Trophoblast cell (in vitro differentiated cells and primary cell): ENCODE data around the gene EYS.

Experiments
- DNase-seq, 2 donors: peaks; one replicate each; pipeline ENCODE4 v3.0.0-alpha.2; 2016
- H2AFZ ChIP-seq: 2 replicates; pipeline ENCODE4 v1.6.1; 2013; ENCODE audit warnings: low read length, moderate library complexity, mild to moderate bottlenecking; ENCODE audit not compliant: insufficient read depth, poor library complexity
- H2AK5ac ChIP-seq: 2 replicates; pipeline ENCODE4 v1.6.1; 2013; ENCODE audit warnings: mild to moderate bottlenecking, low read length
- H2BK120ac ChIP-seq: 2 replicates; pipeline ENCODE4 v1.6.1; 2013; ENCODE audit warnings: low read length, mild to moderate bottlenecking, moderate library complexity; ENCODE audit not compliant: insufficient read depth, poor library complexity
- H2BK12ac ChIP-seq: 2 replicates; pipeline ENCODE4 v1.6.1; 2013; ENCODE audit warnings: mild to moderate bottlenecking, low read length, moderate library complexity
- H2BK5ac ChIP-seq: 2 replicates; pipeline ENCODE4 v1.6.1; 2013; ENCODE audit warnings: low read length, low read depth, moderate library complexity, mild to moderate bottlenecking; ENCODE audit not compliant: poor library complexity
- H3K14ac ChIP-seq: 2 replicates; pipeline ENCODE4 v1.6.1; 2013; ENCODE audit warnings: mild to moderate bottlenecking, low read length
- H3K18ac ChIP-seq: 2 replicates; pipeline ENCODE4 v1.6.1; 2013; ENCODE audit warnings: mild to moderate bottlenecking, low read length
- H3K23ac ChIP-seq: 2 replicates; pipeline ENCODE4 v1.6.1; 2013; ENCODE audit warnings: low read length
- H3K27ac ChIP-seq: 2 replicates; pipeline ENCODE4 v1.5.1; 2013; ENCODE audit warnings: low read depth, mild to moderate bottlenecking, inconsistent platforms, low read length, moderate library complexity
- H3K27me3 ChIP-seq: 2 replicates; pipeline ENCODE4 v1.6.1; 2013; ENCODE audit warnings: inconsistent platforms, mild to moderate bottlenecking, low read length, moderate library complexity; ENCODE audit not compliant: insufficient read depth
- H3K36me3 ChIP-seq, 2 experiments: 1 replicate in 1 of 2; 2 replicates in 1 of 2; pipeline ENCODE4 v1.6.1; 2013; ENCODE audit warnings: low read length in 2 of 2, mild to moderate bottlenecking in 2 of 2, moderate library complexity in 1 of 2; ENCODE audit not compliant: insufficient read depth in 2 of 2, control insufficient read depth in 1 of 2
- H3K4ac ChIP-seq: 2 replicates; pipeline ENCODE4 v1.6.1; 2013; ENCODE audit warnings: low read depth, mild to moderate bottlenecking, low read length, moderate library complexity
- H3K4me1 ChIP-seq, 2 experiments: 1 replicate in 1 of 2; 2 replicates in 1 of 2; pipeline ENCODE4 v1.6.1; 2013; ENCODE audit warnings: low read length in 2 of 2, mild to moderate bottlenecking in 2 of 2, moderate library complexity in 1 of 2; ENCODE audit not compliant: insufficient read depth in 2 of 2, control insufficient read depth in 1 of 2
- H3K4me2 ChIP-seq: 2 replicates; pipeline ENCODE4 v1.6.1; 2013; ENCODE audit warnings: inconsistent platforms, mild to moderate bottlenecking, low read length, moderate library complexity
- H3K4me3 ChIP-seq: 2 replicates; pipeline ENCODE4 v1.5.1; 2013; ENCODE audit warnings: mild to moderate bottlenecking, low read depth, low read length, inconsistent platforms
- H3K79me1 ChIP-seq: one replicate; pipeline ENCODE4 v1.6.1; 2013; ENCODE audit warnings: low read length
- H3K79me2 ChIP-seq: 2 replicates; pipeline ENCODE4 v1.6.1; 2013; ENCODE audit warnings: low read length, mild to moderate bottlenecking; ENCODE audit not compliant: control insufficient read depth, insufficient read depth, poor library complexity
- H3K9ac ChIP-seq: 2 replicates; pipeline ENCODE4 v1.6.1; 2013; ENCODE audit warnings: mild to moderate bottlenecking, low read length
- H3K9me3 ChIP-seq: 2 replicates; pipeline ENCODE4 v1.6.1; 2013; ENCODE audit warnings: low read depth, mild to moderate bottlenecking, control low read depth, inconsistent platforms, low read length; ENCODE audit not compliant: insufficient read depth
- H4K12ac ChIP-seq: 2 replicates; pipeline ENCODE4 v1.6.1; 2013; ENCODE audit warnings: low read depth, mild to moderate bottlenecking, low read length, moderate library complexity
- H4K8ac ChIP-seq: 2 replicates; pipeline ENCODE4 v1.6.1; 2013; ENCODE audit warnings: low read depth, mild to moderate bottlenecking, low read length, moderate library complexity
- H4K91ac ChIP-seq: one replicate; pipeline ENCODE4 v1.6.1; 2013; ENCODE audit warnings: low read depth, mild to moderate bottlenecking, low read length, moderate library complexity
- WGBS: extraction: QIAGEN DNeasy Blood & Tissue Kit; methylation state at CpG from one replicate; pipeline ENCODE4 v1.1.7; 2013; ENCODE audit warnings: missing lambda C conversion rate; ENCODE audit not compliant: insufficient read length, insufficient coverage; ENCODE audit errors: extremely low coverage; 5-methylcytosine and 5-hydroxymethylcytosine counted together

The EYS gene

DNA sequence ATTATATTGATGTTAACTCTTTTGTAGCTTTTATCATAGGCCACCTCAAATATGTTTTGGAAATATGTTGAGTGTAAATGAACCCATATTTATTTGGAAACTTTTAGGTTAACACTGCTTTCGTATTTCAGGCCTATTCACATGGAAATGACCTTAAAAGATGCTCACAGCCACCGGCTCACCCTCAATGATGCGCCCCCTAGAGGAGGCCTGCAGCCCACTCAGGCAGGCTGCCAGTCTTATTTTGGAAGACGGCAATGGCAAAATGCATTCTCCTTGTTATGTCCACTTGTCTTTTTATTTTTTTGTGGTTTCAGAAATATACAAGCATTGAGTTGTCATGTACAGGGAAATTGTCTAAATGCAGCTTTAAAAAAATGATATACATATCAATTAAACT lies 1201.7 kb downstream of the EYS start:
- Histone ChIP-seq H3K27me3 (no peaks in the 10 kb centered on the region), H3K23ac (no peak overlapping the region), H3K4ac (no peak overlapping the region), H2AK5ac (no peak overlapping the region), H2AFZ (no peak overlapping the region), H3K79me2 (no peaks in the 10 kb centered on the region), H3K18ac (no peak overlapping the region), H3K79me1 (no peaks in the 10 kb centered on the region), H3K14ac (no peak overlapping the region), H3K4me2 (no peak overlapping the region), H3K27ac (no peak overlapping the region), H4K91ac (no peak overlapping the region), H3K9me3 (no peaks in the 10 kb centered on the region), H2BK5ac (no peak overlapping the region), H2BK12ac (no peak overlapping the region), H4K8ac (no peak overlapping the region), H4K12ac (no peak overlapping the region), H3K9ac (no peak overlapping the region), H3K36me3 (no peaks in the 10 kb centered on the region), H2BK120ac (no peak overlapping the region), H3K4me1 (no peaks in the 10 kb centered on the region), H3K4me3 (no peak overlapping the region)
- WGBS, result no CpG with 5 or more reads among the region's 4 CpGs
- no peak for DNase-seq

DNA sequence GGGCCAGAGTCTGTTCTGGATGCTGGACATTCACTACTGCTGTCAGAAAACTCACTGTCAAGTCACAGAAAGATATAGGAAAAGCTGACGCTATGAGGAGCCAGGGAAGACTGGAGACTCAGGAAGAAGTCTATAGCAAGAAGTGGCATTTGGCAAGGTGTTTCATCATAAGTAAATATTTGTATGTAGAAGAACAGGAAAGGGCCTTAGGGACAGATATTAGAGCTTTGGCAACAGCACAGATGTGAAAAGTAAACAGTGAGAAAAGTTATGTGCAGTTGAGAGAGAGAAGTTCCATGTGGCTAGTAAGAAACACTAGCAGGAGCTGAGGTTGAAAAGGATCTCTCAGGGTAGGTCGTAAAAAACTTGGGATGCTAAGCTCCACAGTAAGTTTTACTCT lies 1202.5 kb downstream of the EYS start:
- no peak overlapping the region for H4K12ac ChIP-seq
- H3K27ac ChIP-seq, result no peak overlapping the region
- no peak overlapping the region for H3K18ac ChIP-seq
- DNase-seq, result no peak
- H3K27me3 ChIP-seq, result no peaks in the 10 kb centered on the region
- no peak overlapping the region for H3K14ac ChIP-seq
- H2BK120ac ChIP-seq, result no peak overlapping the region
- H3K4ac ChIP-seq, result no peak overlapping the region
- H2AK5ac ChIP-seq, result no peak overlapping the region
- H3K36me3 ChIP-seq, result no peaks in the 10 kb centered on the region
- no peak overlapping the region for H3K4me2 ChIP-seq
- H4K8ac ChIP-seq, result no peak overlapping the region
- no peak overlapping the region for H2AFZ ChIP-seq
- no peak overlapping the region for H4K91ac ChIP-seq
- no peak overlapping the region for H3K4me3 ChIP-seq
- H3K9me3 ChIP-seq, result no peaks in the 10 kb centered on the region
- no CpG with 5 or more reads among the region's 2 CpGs for WGBS
- H3K23ac ChIP-seq, result no peak overlapping the region
- H3K9ac ChIP-seq, result no peak overlapping the region
- no peaks in the 10 kb centered on the region for H3K79me1 ChIP-seq
- H2BK5ac ChIP-seq, result no peak overlapping the region
- H2BK12ac ChIP-seq, result no peak overlapping the region
- no peaks in the 10 kb centered on the region for H3K79me2 ChIP-seq
- no peaks in the 10 kb centered on the region for H3K4me1 ChIP-seq

DNA sequence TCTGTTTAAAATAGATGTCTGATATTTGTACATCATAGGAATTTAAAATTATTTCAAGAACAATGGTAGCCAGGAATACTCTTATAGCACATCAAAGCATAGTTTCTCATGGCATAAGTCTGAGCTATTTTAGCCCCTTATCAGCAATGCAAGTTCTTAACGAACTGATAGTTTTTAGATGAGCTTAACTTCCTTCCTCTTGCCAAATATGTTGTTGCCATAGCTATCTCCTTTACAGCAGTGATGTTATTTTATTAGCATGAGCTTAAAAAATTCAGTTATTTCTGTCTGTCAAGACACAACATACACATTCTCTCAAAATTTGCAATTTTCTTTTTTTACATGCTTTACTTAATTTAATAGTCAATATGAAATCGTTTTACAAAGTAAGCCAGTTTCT lies 1204.2 kb downstream of the EYS start:
- WGBS, result no CpG with 5 or more reads among the region's 2 CpGs
- no peaks in the 10 kb centered on the region for H3K36me3 ChIP-seq
- DNase-seq, result no peak

DNA sequence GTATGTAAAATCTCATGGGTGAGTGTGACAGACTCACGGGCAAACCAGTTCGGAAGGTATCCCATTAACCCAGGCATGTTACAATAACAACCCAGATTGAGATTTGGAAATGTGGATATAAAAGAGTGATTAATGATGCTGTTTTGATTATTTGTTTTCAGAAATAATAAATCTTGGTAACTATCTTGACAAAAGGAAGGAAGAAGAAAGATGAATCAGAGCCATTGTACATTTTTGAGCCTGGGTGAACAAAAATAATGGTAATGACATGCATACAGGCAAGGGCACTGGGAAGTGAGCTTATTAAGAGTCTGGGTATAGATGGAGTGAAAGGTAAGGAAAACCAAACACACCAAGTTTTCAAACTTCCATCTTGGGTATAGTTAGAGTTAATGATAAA lies 1209.4 kb downstream of the EYS start:
- H3K4ac ChIP-seq, result no peak overlapping the region
- no peak overlapping the region for H3K27ac ChIP-seq
- H3K36me3 ChIP-seq, result no peaks in the 10 kb centered on the region
- no peak overlapping the region for H2BK120ac ChIP-seq
- no peak overlapping the region for H4K91ac ChIP-seq
- H3K79me2 ChIP-seq, result no peaks in the 10 kb centered on the region
- no peak overlapping the region for H4K12ac ChIP-seq
- H3K4me1 ChIP-seq, result no peaks in the 10 kb centered on the region
- no peak overlapping the region for H4K8ac ChIP-seq
- no peak for DNase-seq
- WGBS, result no CpG with 5 or more reads among the region's 2 CpGs
- no peak overlapping the region for H3K4me3 ChIP-seq
- no peak overlapping the region for H2BK5ac ChIP-seq
- H2BK12ac ChIP-seq, result no peak overlapping the region
- H3K14ac ChIP-seq, result no peak overlapping the region
- no peak overlapping the region for H3K4me2 ChIP-seq
- no peaks in the 10 kb centered on the region for H3K27me3 ChIP-seq
- no peak overlapping the region for H2AFZ ChIP-seq
- H3K9ac ChIP-seq, result no peak overlapping the region
- H3K23ac ChIP-seq, result no peak overlapping the region
- no peak overlapping the region for H2AK5ac ChIP-seq
- H3K18ac ChIP-seq, result no peak overlapping the region
- no peaks in the 10 kb centered on the region for H3K9me3 ChIP-seq
- no peaks in the 10 kb centered on the region for H3K79me1 ChIP-seq

More for the DNA sequence above, 1204.2 kb downstream of the EYS start:
- Histone ChIP-seq H3K27ac (no peak overlapping the region), H2BK5ac (no peak overlapping the region), H3K27me3 (no peaks in the 10 kb centered on the region), H3K4me2 (no peak overlapping the region), H3K4ac (no peak overlapping the region), H4K8ac (no peak overlapping the region), H4K91ac (no peak overlapping the region), H4K12ac (no peak overlapping the region), H3K79me2 (no peaks in the 10 kb centered on the region), H3K9me3 (no peaks in the 10 kb centered on the region), H2AK5ac (no peak overlapping the region), H2BK120ac (no peak overlapping the region), H2AFZ (no peak overlapping the region), H3K23ac (no peak overlapping the region), H3K4me1 (no peaks in the 10 kb centered on the region), H2BK12ac (no peak overlapping the region), H3K79me1 (no peaks in the 10 kb centered on the region), H3K18ac (no peak overlapping the region), H3K9ac (no peak overlapping the region), H3K4me3 (no peak overlapping the region), H3K14ac (no peak overlapping the region)
